GM21576 (cell line): ENCODE measurements around the gene F5.
"Not testable (repeated sequence)": the region's sequence is repeated elsewhere in the genome, so short reads cannot be mapped to it uniquely, and the experiment has no call there.

Experiments used
- ATAC-seq: cut with Tn5 transposase; IDR thresholded peaks from one replicate; pipeline ENCODE4 v1.9.1; 2021; ENCODE audit warnings: mild to moderate bottlenecking, moderate library complexity; ENCODE audit not compliant: unreplicated experiment

Gene F5

DNA sequence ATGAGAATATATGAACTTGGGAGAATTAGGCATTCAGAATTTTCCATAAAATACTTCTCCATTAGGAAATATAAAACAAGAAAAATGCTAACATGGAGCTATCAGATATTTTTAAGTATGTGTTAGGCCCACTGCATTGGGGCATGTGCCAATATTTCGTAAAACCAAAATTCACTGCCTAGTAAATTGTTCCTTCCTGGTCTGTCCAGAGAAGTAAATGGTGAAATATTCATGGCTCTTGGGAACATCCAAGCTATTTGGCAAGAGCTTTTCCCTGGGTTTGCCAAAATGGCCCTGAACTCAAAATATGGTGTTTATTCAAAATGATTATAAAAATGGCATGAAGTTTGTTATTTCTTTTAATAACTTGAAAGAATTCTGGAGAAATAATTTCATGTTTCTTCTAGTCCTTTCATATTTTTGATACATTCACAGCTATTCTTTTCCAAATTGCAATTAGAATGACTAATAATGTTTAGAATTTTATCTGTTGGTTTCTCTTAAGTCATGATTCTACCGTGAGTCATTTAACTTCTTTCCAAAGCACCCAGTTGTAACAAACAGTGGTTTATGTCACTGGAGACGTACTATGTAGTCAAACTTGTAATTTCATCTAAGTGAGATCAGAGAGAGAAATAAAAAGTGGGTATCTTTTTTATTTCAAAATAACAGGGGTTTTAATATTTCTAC, 74.8 kb downstream of the F5 start:
- no peak for ATAC-seq

GRCh38 chr1:169510060-169510459, 76.2 kb downstream of the F5 start:
- ATAC-seq, result no peak

GRCh38 chr1:169509354-169509753, 76.9 kb downstream of the F5 start:
- no peak for ATAC-seq

- no peak for ATAC-seq
Measured at GRCh38 chr1:169508432-169509338, 77.6 kb downstream of the F5 start.

- no peak for ATAC-seq
Measured at GRCh38 chr1:169507413-169507812, 78.9 kb downstream of the F5 start.

- not testable (repeated sequence) for ATAC-seq
Measured at GRCh38 chr1:169503601-169504000, 82.7 kb downstream of the F5 start.

DNA sequence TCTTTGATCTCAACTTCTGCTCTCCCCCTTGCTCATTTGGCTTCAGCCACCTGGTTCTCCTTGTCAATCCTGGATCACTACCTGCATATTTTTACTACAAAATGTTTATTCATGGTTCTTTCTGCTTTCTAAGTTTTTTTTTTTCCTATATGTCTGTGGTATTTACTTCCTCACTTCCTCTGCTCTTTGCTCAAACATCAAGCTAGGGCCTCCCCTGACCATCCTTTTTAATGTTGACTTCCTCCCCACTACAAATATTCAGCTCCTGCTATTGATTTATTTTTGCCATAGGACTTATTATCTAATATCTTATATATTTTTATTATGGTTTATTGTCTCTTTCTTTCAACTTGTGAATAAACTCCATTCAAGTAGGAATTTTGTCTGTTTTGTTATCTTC, 86.5 kb downstream of the F5 start:
- ATAC-seq, result no peak

DNA sequence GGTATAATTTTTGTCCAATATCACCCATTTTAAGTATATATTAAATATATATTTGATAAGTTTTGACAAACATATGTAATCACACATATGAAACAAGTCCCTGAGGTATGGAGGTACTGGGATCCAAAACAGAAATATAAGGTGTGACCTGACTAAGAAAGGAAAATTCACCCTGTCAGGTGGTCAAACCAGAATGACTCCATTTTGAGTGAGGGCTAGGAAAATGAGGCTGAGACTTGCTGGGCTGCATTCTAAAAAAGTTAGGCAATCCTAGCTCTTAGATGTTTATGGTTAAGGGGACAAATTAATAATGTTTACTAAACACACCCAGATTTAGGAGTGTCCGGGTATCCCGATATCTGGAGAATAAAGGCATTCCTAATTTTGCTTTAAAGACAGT, 89.0 kb downstream of the F5 start:
- no peak for ATAC-seq

DNA sequence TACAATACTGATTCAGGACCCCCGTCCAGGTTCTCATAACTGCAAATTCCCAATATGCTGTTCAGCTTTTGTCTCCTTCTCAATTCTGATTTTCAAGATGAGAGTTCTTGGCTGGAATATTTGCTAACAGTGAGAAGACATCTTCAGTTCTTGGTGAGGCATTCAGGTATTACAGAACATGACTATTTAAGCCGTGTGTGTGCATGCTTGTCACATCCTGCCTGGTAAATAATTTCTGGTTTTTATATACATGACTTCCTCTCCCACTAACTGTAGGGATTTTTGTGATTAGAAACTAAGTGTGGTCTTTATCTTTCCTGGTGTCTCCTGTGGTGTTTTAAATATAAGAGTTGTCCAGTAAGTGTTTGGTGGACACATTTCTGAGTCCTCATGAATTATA, 90.4 kb downstream of the F5 start:
- no peak for ATAC-seq

DNA sequence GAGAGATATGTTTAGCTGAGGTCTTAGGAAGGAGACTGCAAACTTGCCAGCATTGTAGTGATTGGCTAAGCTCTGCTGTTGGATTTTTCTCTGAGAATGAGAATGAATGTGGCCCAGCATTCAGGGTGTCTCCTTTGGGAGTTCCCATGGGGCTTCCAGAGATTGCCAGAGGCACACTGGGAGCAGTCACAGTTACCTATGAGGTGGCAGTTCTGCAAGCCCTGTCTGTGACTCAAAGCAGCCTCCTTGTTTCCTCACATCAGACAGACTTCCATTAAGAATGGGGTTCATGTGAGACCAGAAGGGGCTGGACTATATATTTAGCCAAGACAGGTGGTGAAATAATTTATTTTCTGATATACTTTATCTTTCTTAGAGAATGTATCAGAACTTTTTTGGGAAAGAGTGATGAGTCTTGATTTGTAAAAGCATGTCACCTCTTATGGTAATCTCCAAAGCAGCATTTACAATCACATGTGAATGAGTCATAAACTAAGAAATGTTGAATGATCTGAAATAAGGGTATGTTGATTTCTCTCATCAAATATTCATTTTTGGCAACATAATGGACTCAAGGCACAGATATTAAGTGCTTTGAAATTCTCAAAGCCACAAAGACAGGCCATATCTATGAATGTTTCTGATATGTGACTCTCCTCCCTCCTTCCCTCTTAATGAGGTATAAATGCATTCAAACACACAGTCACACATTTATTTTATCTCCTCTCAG, 91.1 kb downstream of the F5 start:
- ATAC-seq, result no peak

GRCh38 chr1:169494343-169494742, 91.9 kb downstream of the F5 start:
- no peak for ATAC-seq

GRCh38 chr1:169493251-169493650, 93.0 kb downstream of the F5 start:
- no peak for ATAC-seq

DNA sequence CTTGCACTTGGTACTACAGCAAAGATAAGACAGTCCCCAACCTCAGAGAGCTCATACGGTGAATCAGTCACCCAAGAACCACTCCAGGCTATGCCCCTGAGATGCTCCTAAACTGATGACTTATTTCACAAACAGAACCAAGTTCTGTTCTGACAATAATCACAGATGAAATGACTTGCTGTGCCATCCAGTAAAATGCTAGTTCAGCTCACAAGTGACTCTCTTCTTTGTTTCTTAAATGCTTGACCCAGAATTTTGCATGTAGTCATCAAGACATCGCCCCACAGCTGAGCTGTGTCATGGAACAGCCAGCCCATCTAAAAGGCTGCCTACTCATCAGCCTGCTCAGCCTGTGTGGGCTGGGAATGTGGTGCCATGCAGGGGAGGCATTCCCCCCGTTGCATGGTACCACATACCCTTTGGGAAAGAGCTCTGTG, 94.4 kb downstream of the F5 start:
- ATAC-seq, result no peak

DNA sequence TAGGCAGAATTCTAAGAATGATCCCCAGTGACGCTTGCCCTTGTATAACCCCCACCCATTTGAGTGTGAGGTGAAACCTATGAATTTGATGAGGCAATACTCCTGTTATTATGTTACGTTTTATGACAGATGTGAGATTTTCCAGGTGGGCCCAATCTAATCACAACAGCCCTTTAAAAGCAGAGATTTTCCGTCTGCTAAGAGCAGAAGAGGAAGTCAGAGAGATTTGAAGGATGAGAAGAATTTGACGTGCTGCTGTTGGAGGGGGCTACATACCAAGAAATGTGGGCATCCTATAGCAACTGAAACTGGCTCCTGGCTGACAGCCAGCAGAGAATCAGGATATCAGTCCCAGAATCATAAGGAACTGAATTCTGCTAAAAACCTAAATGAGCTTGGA, 98.1 kb downstream of the F5 start:
- no peak for ATAC-seq

DNA sequence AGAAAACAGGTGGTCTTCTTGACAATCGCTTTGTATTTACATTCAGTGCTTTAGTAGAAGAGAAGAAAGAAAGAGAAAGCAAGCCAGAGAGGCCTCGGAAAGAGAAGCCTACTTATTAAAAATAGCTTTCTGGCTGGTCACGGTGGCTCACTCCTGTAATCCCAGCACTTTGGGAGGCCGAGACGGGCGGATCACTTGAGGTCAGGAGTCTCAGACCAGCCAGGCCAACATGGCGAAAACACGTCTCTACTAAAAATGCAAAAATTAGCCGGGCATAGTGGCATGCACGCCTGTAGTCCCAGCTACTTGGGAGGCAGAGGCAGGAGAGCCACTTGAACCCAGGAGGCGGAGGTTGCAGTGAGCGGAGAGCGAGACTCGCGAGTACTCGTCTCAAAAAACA, 98.7 kb downstream of the F5 start:
- ATAC-seq, result no peak

GRCh38 chr1:169487133-169487532, 99.1 kb downstream of the F5 start:
- ATAC-seq, result no peak

DNA sequence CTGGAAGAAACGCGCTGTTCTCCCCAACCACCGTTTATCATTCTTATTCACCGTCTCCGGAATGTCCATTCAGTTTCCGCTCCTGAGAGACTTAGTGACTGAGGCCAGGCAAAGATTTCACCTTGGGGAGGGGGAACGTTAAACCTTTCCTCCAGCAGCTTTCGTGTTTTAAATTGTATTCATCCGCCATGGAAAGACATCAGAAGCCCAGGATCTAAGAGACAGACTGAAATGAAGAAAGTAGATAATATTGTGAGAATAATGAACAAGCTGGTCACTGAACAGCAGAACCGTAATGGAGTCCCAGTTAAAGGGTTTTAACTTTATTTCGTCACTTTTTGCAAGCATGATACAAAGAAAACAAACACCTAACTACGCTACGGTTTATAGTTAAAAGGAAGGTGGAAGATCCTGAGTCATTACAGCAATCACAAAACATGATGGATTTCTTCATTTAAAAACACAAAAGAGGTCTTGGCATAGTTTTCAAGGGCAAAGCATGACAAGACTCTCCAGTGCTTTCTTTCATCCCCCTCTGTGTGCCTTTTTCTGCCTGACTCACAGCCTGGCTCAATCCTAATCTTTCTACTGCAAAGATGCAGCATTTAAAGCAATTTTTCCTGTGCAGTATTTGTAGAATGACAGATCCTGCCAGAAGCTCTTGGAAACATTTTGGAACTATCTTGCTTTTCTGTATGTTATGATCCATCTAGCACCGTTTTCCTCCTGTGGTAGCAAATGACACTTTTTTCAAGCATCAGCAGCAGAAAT, 99.8 kb downstream of the F5 start:
- ATAC-seq, result no peak

GRCh38 chr1:169485431-169486280, 100.6 kb downstream of the F5 start, which contains the start of gene SLC19A2:
Gene SLC19A2 (minus strand): TSS chr1:169485944. CDS start chr1:169485766, 178 bp downstream.
- ATAC-seq, result peak; percentile 99

DNA sequence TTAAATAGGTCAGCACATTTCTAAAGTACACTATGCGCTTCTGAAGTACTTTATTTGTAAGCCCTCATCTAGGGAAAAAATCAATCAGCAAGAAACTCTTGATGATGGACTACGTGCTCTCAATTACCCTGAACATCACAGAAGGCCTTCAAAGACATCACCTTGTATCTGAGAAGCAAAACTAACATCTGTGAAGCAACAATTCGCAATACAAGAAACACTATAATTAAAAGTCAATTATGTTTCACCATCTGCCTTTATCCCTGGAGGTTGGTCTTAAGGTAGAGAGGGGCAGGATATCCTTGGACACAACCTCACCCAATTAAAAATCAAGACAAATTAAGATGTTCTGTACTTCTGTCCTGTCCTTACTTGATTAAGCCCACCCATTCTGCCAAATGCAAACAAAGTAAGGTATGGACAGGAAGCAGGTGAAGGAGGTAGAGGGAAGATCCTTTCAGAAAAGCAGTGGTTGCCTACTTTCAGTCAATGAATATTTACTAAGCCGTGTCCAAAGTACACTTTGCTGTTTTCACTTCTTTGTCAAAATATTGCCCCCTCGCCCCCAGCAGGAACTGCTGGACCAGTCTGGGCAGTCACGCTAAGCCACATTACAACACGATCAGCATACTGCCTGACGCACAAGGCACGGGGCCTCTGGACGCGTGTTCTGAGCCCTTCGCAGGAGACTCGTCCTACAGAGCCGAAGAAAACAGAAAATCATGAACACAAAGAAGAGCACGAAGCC, 101.4 kb downstream of the F5 start:
- peak; percentile 18 for ATAC-seq
